Smooth muscle cell of the brain vasculature (primary cell): ENCODE results near the gene PIGK.

Source experiments
- DNase-seq: peaks from one replicate; pipeline ENCODE4 v3.0.0-alpha.2; 2012; ENCODE audit warnings: low read depth, low spot score

The PIGK gene

DNA sequence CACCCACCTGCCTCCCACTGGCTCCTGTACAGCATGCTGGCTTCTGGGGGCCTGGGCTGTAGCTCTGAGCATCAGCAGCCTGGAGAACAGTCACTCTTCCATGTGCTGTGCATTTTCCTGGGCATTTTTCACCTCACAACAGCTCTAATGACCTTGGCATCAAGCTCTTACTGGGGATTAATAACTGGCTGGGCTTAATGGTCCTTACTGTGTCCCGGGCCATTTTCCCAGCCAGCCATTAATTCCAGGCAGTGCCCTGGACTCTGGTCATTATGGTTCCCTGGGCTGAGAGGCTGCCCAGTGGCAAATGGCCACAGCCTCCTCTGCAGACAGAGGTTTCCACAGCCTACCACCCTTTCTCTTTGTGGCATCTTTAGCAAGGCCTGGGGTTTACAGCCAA, 180.1 kb downstream of the PIGK start:
- DNase-seq = no peak
